PFSK-1 (cell line): ENCODE measurements around the gene LHPP.

Source experiments
- POLR2AphosphoS5 ChIP-seq: IDR thresholded peaks from 2 replicates; pipeline ENCODE4 v1.6.1; 2012; ENCODE audit warnings: low read depth, mild to moderate bottlenecking, control low read depth, low read length, moderate library complexity
- SIN3A ChIP-seq: IDR thresholded peaks from 2 replicates; pipeline ENCODE4 v1.6.1; 2012; ENCODE audit warnings: mild to moderate bottlenecking, low read length, moderate library complexity, borderline replicate concordance; ENCODE audit not compliant: insufficient read depth
- TAF1 ChIP-seq: IDR thresholded peaks from 2 replicates; pipeline ENCODE4 v1.6.1; 2012; ENCODE audit warnings: low read length, control low read depth, borderline replicate concordance; ENCODE audit not compliant: insufficient read depth

DNA sequence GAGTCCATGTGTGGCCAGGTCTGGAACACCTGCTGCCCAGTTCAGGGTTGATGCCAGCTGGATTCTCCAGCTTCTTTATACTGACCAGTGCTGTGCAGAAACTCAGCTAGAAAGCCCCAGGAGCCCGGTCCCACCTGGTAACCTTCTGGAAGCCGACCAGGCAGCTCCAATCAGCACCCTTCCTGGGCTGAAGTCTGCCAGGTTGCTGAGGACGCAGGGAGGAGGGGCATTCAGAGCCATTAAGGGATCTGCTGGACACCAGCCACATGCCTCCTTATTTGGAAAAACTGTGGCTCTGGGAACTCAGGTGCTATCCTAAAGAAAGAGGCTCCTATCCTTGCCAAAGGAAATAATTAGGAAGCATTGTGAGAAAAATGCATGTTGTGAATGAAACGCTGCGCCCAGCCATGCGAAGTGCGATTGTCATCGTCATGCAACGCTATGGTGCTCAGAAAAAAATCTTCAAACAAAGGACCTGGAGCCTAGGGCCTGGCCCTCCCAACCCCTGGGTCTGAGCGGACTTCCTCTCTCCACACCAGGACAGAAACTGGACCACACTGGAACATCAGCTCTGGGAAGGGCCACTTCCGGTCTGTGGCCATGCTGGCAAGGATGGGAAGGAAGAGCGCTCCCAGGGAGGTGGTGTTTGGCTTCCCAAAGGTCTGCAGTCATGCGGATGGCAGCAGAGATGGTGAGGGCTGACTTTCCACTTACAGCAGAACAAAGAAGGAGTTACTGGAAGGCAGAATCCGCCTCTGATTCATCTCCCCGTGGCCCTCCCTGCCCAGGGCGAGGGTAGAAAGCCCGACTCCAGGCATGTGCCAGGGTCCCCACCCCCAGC, 192.4 kb downstream of the LHPP start:
- TF ChIP-seq POLR2AphosphoS5 (no peak), TAF1 (no peak), SIN3A (no peak)
